DMS 273 (cell line): Measurements from ENCODE around the gene GXYLT2.
"Not testable (repeated sequence)": the region's sequence is repeated elsewhere in the genome, so short reads cannot be mapped to it uniquely, and the experiment has no call there.

ENCODE experiments used
- DNase-seq: peaks from one replicate; lab custom pipeline; 2025; ENCODE audit not compliant: unreplicated experiment; lab: John Stamatoyannopoulos, UW

Gene GXYLT2

GRCh38 chr3:72972706-72973030, 84.8 kb downstream of the GXYLT2 start:
- no peak for DNase-seq

GRCh38 chr3:72973031-72973723, 85.3 kb downstream of the GXYLT2 start:
- DNase-seq = no peak

DNA sequence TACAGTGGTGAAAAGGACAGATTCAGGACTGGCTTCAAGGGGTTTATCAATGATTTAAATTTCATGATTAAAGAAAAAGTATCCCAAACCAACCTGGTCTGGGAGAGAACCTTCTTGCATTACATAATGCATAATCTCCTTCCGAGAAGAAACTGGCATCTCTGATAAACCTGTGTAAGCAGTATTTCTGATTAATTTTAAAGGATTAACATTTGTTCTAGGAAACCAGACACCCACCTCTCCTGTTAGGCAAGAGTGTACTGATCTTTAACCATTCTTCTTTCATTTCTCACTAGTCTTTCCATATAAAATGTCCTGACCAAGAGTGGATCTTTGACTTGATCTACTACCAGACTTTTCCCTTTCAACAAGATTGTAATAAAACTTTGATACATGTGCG, 85.9 kb downstream of the GXYLT2 start:
- DNase-seq = no peak

DNA sequence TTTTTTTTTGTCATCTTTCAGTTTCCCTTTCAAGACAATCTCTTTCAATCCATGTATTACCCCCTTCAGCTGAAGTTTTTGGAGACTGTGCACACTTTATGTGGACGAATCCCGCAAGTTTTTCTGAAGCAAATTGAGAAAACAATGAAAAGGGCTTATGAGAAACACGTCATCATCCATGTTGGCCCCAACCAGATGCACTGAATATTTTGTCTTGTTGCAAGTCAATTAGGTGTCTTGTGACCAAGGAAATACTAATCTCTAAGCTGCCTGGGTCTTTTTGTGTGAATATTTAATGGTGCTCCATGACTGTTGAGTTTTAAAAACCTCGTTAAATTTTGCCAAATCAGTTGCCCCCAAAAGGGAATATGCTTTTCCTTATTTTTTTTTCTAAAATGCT, 87.1 kb downstream of the GXYLT2 start:
- DNase-seq = no peak

- DNase-seq = no peak
Observed at GRCh38 chr3:72976281-72976741, 88.5 kb downstream of the GXYLT2 start.

DNA sequence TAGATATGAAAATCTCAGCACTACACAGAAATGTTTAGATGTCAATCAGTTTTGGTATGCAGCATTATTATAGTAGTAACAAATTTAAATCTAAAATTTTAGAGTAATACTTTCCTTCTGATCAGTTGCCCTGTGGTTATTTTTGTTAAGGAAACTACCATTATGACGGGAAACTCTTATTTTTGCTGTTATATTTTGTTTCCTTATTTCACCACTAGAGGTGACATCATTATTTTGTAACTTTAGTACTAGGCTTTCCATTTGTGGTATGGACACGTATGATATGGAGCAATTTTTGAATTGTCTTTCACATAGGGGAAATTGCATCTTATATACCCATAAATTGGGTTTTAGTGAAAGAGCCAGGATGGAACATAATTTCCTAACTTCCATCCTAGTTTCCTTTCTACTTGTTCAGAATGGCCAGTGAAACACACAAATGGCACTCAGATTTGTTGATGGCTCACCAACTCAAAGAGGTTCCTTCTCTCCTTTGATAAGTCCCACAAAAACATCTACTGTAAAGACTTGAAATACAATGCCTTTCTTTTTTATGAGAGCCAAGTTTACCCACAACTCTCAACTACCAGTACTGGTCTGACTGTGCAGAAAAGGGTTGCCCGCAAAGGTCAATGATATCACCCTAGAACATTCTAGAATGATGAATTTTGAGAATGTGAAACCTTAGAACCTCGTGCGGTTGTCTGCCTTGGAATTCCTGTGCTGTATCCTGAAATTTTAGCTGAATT, 89.4 kb downstream of the GXYLT2 start:
- no peak for DNase-seq

GRCh38 chr3:72982609-72983366, 94.9 kb downstream of the GXYLT2 start:
- no peak for DNase-seq

DNA sequence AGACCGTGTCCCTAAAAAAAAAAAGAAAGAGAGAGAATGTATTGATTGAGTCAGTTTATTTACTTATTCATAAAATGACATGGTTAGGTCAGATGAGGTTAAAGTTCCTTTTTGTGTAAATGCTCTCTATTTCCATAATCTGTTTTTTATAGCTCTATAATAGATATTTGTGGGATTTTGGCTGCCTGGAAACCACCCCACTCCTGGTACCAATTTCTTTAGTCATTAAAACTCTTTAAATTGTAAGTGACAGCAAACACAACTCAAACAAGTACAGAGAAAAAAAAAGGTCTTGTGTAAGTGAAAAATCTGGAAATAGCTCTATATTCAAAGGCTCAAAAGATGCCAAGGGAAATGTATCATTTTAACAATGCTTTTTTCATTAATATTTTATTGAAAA, 97.7 kb downstream of the GXYLT2 start:
- no peak for DNase-seq

DNA sequence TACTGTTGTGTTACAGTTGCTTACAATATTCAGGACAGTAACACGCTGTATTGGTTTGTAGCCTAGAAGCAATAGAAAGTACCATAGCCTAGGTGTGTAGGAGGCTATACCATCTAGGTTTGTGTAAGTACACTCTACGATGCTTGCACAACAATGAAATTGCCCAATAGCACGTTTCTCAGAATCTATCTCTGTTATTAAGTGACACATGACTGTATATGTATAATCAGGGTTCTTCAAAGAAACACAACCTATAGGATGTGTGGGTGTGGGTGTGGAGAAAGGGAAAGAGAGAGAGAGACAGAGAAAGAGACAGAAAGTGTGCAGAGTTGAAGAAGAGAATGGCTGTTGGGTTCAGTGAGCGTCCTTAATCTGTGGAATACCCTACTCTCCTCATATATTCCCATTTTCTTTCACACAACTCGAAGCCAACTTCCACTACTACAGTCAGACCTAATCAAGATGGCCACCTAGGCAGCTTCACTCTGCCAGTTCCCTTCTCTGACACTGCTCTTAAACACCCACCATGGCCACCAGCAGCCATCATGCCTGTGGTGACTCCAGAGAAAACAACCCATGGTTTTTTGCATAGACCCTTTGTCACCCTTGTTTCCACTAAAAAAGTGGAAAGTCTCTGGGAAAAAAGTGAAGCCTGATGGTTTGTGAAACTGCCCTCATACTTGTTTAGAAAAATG, 103.0 kb downstream of the GXYLT2 start:
- DNase-seq = no peak

GRCh38 chr3:72991522-72991921, 103.7 kb downstream of the GXYLT2 start:
- no peak for DNase-seq

- no peak for DNase-seq
Observed at GRCh38 chr3:72993391-72993790, 105.5 kb downstream of the GXYLT2 start.

- DNase-seq = no peak
Observed at GRCh38 chr3:72995337-72995736, 107.5 kb downstream of the GXYLT2 start.

DNA sequence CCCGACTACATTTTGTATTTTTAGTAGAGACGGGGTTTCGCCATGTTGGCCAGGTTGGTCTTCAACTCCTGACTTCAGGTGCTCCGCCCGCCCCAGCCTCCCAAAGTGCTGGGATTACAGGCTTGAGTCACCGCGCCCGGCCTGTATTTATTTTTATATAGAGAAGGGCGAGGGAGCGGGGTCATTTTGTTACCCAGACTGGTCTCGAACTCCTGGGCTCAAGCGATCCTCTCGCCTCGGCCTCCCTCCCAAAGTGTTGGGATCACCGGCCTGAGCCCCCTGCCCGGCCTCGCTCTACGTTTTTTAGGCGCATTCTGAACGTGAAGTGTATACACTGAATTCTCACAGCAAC, 108.3 kb downstream of the GXYLT2 start:
- DNase-seq = no peak

GRCh38 chr3:72996473-72997333, 108.9 kb downstream of the GXYLT2 start, which contains the start of gene PPP4R2:
Gene PPP4R2, plus strand, starts transcription at chr3:72996811. Its CDS starts 227 bp downstream, at chr3:72997038.
- peak; percentile 94 for DNase-seq

- DNase-seq = peak; percentile 71
Observed at GRCh38 chr3:72997421-72997961, 109.6 kb downstream of the GXYLT2 start.

DNA sequence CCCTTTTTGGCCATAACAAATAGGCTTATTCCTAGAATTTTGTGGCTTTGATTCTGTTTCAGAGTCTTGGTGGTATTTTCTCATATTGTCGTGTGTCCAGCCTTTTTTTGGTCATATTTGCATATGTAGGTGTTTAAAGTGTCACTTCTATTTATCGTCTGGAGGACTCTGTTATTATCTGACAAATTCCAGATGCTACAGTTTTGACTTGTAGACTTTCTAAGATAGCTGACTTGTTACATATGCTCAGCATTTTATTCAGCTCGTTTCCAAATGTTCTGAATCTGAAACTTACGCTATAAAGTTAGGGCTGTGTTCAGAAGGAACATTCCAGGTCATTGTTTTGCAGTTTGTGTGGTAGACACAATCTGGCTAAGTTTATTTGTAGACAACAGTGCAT, 110.6 kb downstream of the GXYLT2 start:
- DNase-seq = no peak

DNA sequence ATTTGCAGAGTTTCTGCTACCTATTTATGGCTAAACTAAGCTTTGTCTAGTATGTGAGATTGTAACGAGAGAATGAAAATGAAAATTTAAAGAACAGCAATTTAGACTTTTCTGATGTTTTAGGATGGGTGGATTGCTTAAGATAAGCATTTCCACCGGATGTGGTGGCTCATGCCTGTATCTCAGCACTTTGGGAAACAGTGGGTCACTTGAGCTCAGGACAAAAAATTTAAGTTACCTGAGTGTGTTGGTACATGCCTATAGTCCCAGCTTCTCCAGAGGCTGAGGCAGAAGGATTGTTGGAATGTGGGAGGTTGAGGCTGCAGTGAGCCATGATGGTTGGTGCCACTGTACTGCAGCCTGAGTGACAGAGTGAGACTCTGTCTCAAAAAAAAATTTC, 112.1 kb downstream of the GXYLT2 start:
- DNase-seq = no peak

DNA sequence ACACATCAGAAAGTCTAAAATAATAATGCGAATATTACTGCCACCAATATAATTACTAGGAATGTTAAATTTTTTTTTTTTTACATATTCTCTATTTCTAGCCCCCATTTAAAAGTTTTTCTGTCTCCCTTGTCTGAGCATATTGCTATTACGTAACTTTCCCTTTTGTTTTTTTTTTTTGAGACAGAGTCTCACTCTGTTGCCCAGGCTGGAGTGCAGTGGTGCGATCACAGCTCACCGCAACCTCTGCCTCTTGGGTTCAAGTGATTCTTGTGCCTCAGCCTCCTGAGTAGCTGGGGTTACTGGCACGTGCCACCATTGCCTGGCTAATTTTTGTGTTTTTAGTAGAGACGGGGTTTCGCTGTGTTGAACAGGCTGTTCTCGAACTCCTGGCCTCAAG, 115.2 kb downstream of the GXYLT2 start:
- DNase-seq = not testable (repeated sequence)

DNA sequence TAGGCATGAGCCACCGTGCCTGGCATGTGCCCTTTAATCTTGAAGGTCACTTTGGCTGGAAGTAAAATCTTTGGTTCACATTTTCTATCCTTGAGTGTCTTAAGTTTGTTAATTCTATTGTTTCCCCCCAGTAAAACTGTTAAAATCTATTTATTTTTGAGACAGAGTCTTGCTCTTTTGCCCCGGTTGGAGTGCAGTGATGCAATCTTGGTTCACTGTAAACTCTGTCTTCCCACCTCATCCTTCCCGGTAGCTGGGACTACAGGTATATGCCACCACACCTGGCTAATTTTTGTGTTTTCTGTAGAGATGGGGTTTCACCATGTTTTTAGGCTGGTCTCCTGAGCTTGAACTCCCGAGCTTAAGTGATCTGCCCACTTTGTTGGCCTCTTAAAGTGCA, 116.5 kb downstream of the GXYLT2 start:
- DNase-seq = no peak
